A673 (cell line): Measurements from ENCODE around the gene TMC3.

Experiments used
- EZH2 ChIP-seq: fragments of 200-600 bp; sonication (generic); IDR thresholded peaks from 2 replicates; pipeline ENCODE4 v1.6.1; 2017; ENCODE audit warnings: borderline replicate concordance, low read depth, mild to moderate bottlenecking, mixed read lengths, antibody characterized with exemption, low read length; ENCODE audit not compliant: poor library complexity, severe bottlenecking
- TF ChIP-seq, protein P1 (sequence below): fragments of 300-800, 200-600 bp; sonication (generic); conservative IDR thresholded peaks from 2 replicates; pipeline ENCODE4 v1.5.1; 2017; ENCODE audit warnings: low read depth, mild to moderate bottlenecking, antibody characterized with exemption, low read length, moderate library complexity, mixed read lengths

DNA sequence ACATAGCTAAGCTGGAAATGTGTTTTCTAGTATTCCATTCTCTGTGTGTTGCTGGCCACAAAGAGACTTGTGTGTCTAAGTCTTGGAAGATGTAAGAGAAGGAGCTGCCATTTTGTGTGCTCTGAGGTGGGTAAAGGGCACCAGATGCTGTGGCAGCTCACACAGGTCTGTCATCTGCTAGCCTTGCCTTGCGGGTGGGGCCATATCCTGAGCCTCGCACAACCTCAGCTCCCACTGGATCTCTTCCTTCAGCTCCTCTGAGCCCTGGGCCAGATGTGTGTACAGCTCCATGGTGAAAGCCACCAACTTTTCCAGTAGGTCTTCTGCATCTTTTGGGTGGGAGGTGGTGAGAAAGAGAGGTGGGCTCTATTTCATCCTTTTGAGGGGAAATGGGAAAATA, 6.7 kb upstream of the TMC3 start:
- TF ChIP-seq, protein P1, sequence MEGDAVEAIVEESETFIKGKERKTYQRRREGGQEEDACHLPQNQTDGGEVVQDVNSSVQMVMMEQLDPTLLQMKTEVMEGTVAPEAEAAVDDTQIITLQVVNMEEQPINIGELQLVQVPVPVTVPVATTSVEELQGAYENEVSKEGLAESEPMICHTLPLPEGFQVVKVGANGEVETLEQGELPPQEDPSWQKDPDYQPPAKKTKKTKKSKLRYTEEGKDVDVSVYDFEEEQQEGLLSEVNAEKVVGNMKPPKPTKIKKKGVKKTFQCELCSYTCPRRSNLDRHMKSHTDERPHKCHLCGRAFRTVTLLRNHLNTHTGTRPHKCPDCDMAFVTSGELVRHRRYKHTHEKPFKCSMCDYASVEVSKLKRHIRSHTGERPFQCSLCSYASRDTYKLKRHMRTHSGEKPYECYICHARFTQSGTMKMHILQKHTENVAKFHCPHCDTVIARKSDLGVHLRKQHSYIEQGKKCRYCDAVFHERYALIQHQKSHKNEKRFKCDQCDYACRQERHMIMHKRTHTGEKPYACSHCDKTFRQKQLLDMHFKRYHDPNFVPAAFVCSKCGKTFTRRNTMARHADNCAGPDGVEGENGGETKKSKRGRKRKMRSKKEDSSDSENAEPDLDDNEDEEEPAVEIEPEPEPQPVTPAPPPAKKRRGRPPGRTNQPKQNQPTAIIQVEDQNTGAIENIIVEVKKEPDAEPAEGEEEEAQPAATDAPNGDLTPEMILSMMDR: no peak
- no peak for TF ChIP-seq EZH2
